ENCODE data around the gene P3H3. TPM values are rescaled to one million over a fixed set of nuclear protein-coding genes. Genes with fewer than 3 reads are reported as not detected.

P3H3 gene
- under 1 TPM; 0.46 to 0.96 TPM for total RNA-seq

GRCh38 chr12:6827982-6828780 is at the start of gene P3H3:
Gene P3H3 (plus strand): TSS chr12:6828407. CDS start chr12:6828441, 34 bp downstream.

GRCh38 chr12:6788972-6789924 is 39.0 kb upstream of the P3H3 start, which contains the start of gene CD4:
Gene CD4 (plus strand): TSS chr12:6789528. CDS start chr12:6800139, 10,611 bp downstream.

GRCh38 chr12:6821591-6822425 is 6.4 kb upstream of the P3H3 start, which contains the start of gene GPR162:
Gene GPR162 (plus strand): TSS chr12:6821821. CDS start chr12:6823899, 2,078 bp downstream.

GRCh38 chr12:6840761-6841515 is 12.7 kb downstream of the P3H3 start, which contains the start of gene GNB3:
Gene GNB3 (plus strand): TSS chr12:6840925. CDS start chr12:6841288, 363 bp downstream.

GRCh38 chr12:6851153-6851920 is 23.1 kb downstream of the P3H3 start, which contains the start of gene CDCA3:
Gene CDCA3 (minus strand): TSS chr12:6851286. CDS start chr12:6850952, 334 bp downstream.

GRCh38 chr12:6851921-6852650 is 23.9 kb downstream of the P3H3 start, which contains the start of gene USP5:
Gene USP5 (plus strand): TSS chr12:6852150. CDS start chr12:6852180, 30 bp downstream.

GRCh38 chr12:6867413-6868210 is 39.4 kb downstream of the P3H3 start, which contains the start of gene TPI1:
Gene TPI1 (plus strand): TSS chr12:6867531. CDS start chr12:6867567, 36 bp downstream.

GRCh38 chr12:6873094-6874014 is 45.1 kb downstream of the P3H3 start, which contains the start of gene SPSB2:
Gene SPSB2 (minus strand): TSS chr12:6873303. CDS start chr12:6872901, 402 bp downstream.

Other genes starting within 250 kb of the P3H3 start
- gene CHD4, start 221.0 kb upstream of the P3H3 start, total RNA-seq = 100 to 1,000 TPM; 233 to 250 TPM
- 1 to 10 TPM; 7.5 to 8.2 TPM for gene LPAR5, start 192.4 kb upstream of the P3H3 start, total RNA-seq
- gene ACRBP, start 181.0 kb upstream of the P3H3 start, total RNA-seq = 1 to 10 TPM; 1.6 to 2.4 TPM
- gene ING4, start 165.3 kb upstream of the P3H3 start, total RNA-seq = 10 to 100 TPM; 43.0 to 45.8 TPM
- gene ZNF384, start 139.0 kb upstream of the P3H3 start, total RNA-seq = 10 to 100 TPM; 81.6 to 84.8 TPM
- gene PIANP, start 127.6 kb upstream of the P3H3 start, total RNA-seq = not detected
- gene COPS7A, start 104.4 kb upstream of the P3H3 start, total RNA-seq = 10 to 100 TPM; 25.9 to 26.9 TPM
- gene MLF2, start 75.3 kb upstream of the P3H3 start, total RNA-seq = 10 to 100 TPM; 85.0 to 89.9 TPM
- gene PTMS, start 62.0 kb upstream of the P3H3 start, total RNA-seq = 10 to 100 TPM; 11.7 to 12.2 TPM
- 1 to 10 TPM; 3.2 to 4.0 TPM for gene LAG3, start 55.9 kb upstream of the P3H3 start, total RNA-seq
- 100 to 1,000 TPM; 215 to 224 TPM for gene CD4, start 38.9 kb upstream of the P3H3 start, total RNA-seq
- under 1 TPM; 0.17 to 0.23 TPM for gene GPR162, start 6.6 kb upstream of the P3H3 start, total RNA-seq
- under 1 TPM; 0.10 to 0.45 TPM for gene GNB3, start 12.5 kb downstream of the P3H3 start, total RNA-seq
- gene CDCA3, start 22.9 kb downstream of the P3H3 start, total RNA-seq = 10 to 100 TPM; 82.5 to 85.6 TPM
- gene USP5, start 23.7 kb downstream of the P3H3 start, total RNA-seq = 100 to 1,000 TPM; 112 to 115 TPM
- 1,000 to 10,000 TPM; 1,127 to 1,161 TPM for gene TPI1, start 39.1 kb downstream of the P3H3 start, total RNA-seq
- 1 to 10 TPM; 8.0 to 8.7 TPM for gene SPSB2, start 44.9 kb downstream of the P3H3 start, total RNA-seq
- gene LRRC23, start 76.4 kb downstream of the P3H3 start, total RNA-seq = 1 to 10 TPM; 3.0 to 3.8 TPM
- gene ENO2, start 86.2 kb downstream of the P3H3 start, total RNA-seq = 100 to 1,000 TPM; 146 to 157 TPM
- 10 to 100 TPM; 26.4 to 29.4 TPM for gene ATN1, start 99.6 kb downstream of the P3H3 start, total RNA-seq
- not detected for gene RNU7-1, start 115.4 kb downstream of the P3H3 start, total RNA-seq
- gene C12orf57, start 115.6 kb downstream of the P3H3 start, total RNA-seq = 100 to 1,000 TPM; 239 to 248 TPM
- gene PTPN6, start 122.9 kb downstream of the P3H3 start, total RNA-seq = 100 to 1,000 TPM; 394 to 402 TPM
- 100 to 1,000 TPM; 216 TPM for gene PHB2, start 142.3 kb downstream of the P3H3 start, total RNA-seq
- gene EMG1, start 142.5 kb downstream of the P3H3 start, total RNA-seq = 10 to 100 TPM; 46.4 to 51.7 TPM
- gene LPCAT3, start 190.1 kb downstream of the P3H3 start, total RNA-seq = 10 to 100 TPM; 34.7 to 37.2 TPM
- 1 to 10 TPM; 1.5 to 1.9 TPM for gene C1S, start 232.3 kb downstream of the P3H3 start, total RNA-seq